GM21737 (cell line): ENCODE data around the gene PLXNA2.

ENCODE experiments used
- ATAC-seq: cut with Tn5 transposase; IDR thresholded peaks from one replicate; pipeline ENCODE4 v1.9.1; 2021; ENCODE audit warnings: mild to moderate bottlenecking, moderate library complexity; ENCODE audit not compliant: unreplicated experiment

The PLXNA2 gene

GRCh38 chr1:208242146-208242545 lies 2.0 kb downstream of the PLXNA2 start:
- ATAC-seq: no peak

- no peak for ATAC-seq
These were observed 2.7 kb downstream of the PLXNA2 start for GRCh38 chr1:208241512-208241911.

- ATAC-seq: no peak
These were observed 3.4 kb downstream of the PLXNA2 start for GRCh38 chr1:208240662-208241355.

GRCh38 chr1:208239473-208240381 lies 4.5 kb downstream of the PLXNA2 start:
- ATAC-seq: no peak

GRCh38 chr1:208238710-208239472 lies 5.3 kb downstream of the PLXNA2 start:
- no peak for ATAC-seq

- ATAC-seq: no peak
These were observed 6.9 kb downstream of the PLXNA2 start for GRCh38 chr1:208237241-208237640.

- no peak for ATAC-seq
These were observed 8.0 kb downstream of the PLXNA2 start for GRCh38 chr1:208235982-208236761.

- ATAC-seq: no peak
These were observed 8.7 kb downstream of the PLXNA2 start for GRCh38 chr1:208235356-208235981.

- no peak for ATAC-seq
These were observed 9.5 kb downstream of the PLXNA2 start for GRCh38 chr1:208234721-208235120.

GRCh38 chr1:208233978-208234377 lies 10.2 kb downstream of the PLXNA2 start:
- no peak for ATAC-seq

GRCh38 chr1:208233546-208233945 lies 10.6 kb downstream of the PLXNA2 start:
- ATAC-seq: no peak

GRCh38 chr1:208232662-208233038 lies 11.5 kb downstream of the PLXNA2 start:
- no peak for ATAC-seq

- no peak for ATAC-seq
These were observed 12.1 kb downstream of the PLXNA2 start for GRCh38 chr1:208231881-208232661.

- no peak for ATAC-seq
These were observed 13.3 kb downstream of the PLXNA2 start for GRCh38 chr1:208230668-208231529.

- ATAC-seq: no peak
These were observed 15.6 kb downstream of the PLXNA2 start for GRCh38 chr1:208228550-208228949.

GRCh38 chr1:208228026-208228425 lies 16.2 kb downstream of the PLXNA2 start:
- ATAC-seq: no peak

GRCh38 chr1:208227366-208227765 lies 16.8 kb downstream of the PLXNA2 start:
- no peak for ATAC-seq
